ENCODE measurements around the gene CCDC148.

Gene CCDC148

GRCh38 chr2:158339513-158339912, 117.0 kb downstream of the CCDC148 start:
- no peak for TF ChIP-seq FOXP2 (optimal IDR thresholded peaks at IDR 0.05; ENCODE audit: borderline replicate concordance, extremely low read depth, extremely low read length, insufficient read depth)
- TF ChIP-seq REST (IDR thresholded peaks at IDR 0.05; ENCODE audit: insufficient read depth in 1 of 2, low read depth in 2 of 2, low read length in 2 of 2): no peak
- no peak for TF ChIP-seq POLR2AphosphoS5 (IDR thresholded peaks at IDR 0.05; ENCODE audit: low read depth, low read length)
- no peak for TF ChIP-seq TAF1 (IDR thresholded peaks at IDR 0.05; ENCODE audit: borderline replicate concordance, insufficient read depth, low read length)
- no peak for TF ChIP-seq SIN3A (IDR thresholded peaks at IDR 0.05; ENCODE audit: borderline replicate concordance, insufficient read depth, low read length)

GRCh38 chr2:158337018-158337417, 119.5 kb downstream of the CCDC148 start:
- TF ChIP-seq POLR2AphosphoS5 (IDR thresholded peaks at IDR 0.05; ENCODE audit: low read depth, low read length) (no peak), FOXP2 (optimal IDR thresholded peaks at IDR 0.05; ENCODE audit: borderline replicate concordance, extremely low read depth, extremely low read length, insufficient read depth) (no peak), TAF1 (IDR thresholded peaks at IDR 0.05; ENCODE audit: borderline replicate concordance, insufficient read depth, low read length) (no peak), SIN3A (IDR thresholded peaks at IDR 0.05; ENCODE audit: borderline replicate concordance, insufficient read depth, low read length) (no peak), REST (IDR thresholded peaks at IDR 0.05; ENCODE audit: insufficient read depth in 1 of 2, low read depth in 2 of 2, low read length in 2 of 2) (no peak)

- TF ChIP-seq TAF1 (IDR thresholded peaks at IDR 0.05; ENCODE audit: borderline replicate concordance, insufficient read depth, low read length) (no peak), POLR2AphosphoS5 (IDR thresholded peaks at IDR 0.05; ENCODE audit: low read depth, low read length) (no peak)
These were observed 130.7 kb downstream of the CCDC148 start for GRCh38 chr2:158325782-158326340.

GRCh38 chr2:158325031-158325781, 131.3 kb downstream of the CCDC148 start:
- no peak for TF ChIP-seq FOXP2 (optimal IDR thresholded peaks at IDR 0.05; ENCODE audit: borderline replicate concordance, extremely low read depth, extremely low read length, insufficient read depth)
- TF ChIP-seq TAF1 (IDR thresholded peaks at IDR 0.05; ENCODE audit: borderline replicate concordance, insufficient read depth, low read length): no peak
- no peak for TF ChIP-seq REST (IDR thresholded peaks at IDR 0.05; ENCODE audit: insufficient read depth in 1 of 2, low read depth in 2 of 2, low read length in 2 of 2)
- no peak for TF ChIP-seq SIN3A (IDR thresholded peaks at IDR 0.05; ENCODE audit: borderline replicate concordance, insufficient read depth, low read length)
- no peak for TF ChIP-seq POLR2AphosphoS5 (IDR thresholded peaks at IDR 0.05; ENCODE audit: low read depth, low read length)

GRCh38 chr2:158323381-158323780, 133.2 kb downstream of the CCDC148 start:
- TF ChIP-seq FOXP2 (optimal IDR thresholded peaks at IDR 0.05; ENCODE audit: borderline replicate concordance, extremely low read depth, extremely low read length, insufficient read depth) (no peak), SIN3A (IDR thresholded peaks at IDR 0.05; ENCODE audit: borderline replicate concordance, insufficient read depth, low read length) (no peak), POLR2AphosphoS5 (IDR thresholded peaks at IDR 0.05; ENCODE audit: low read depth, low read length) (no peak), TAF1 (IDR thresholded peaks at IDR 0.05; ENCODE audit: borderline replicate concordance, insufficient read depth, low read length) (no peak), REST (IDR thresholded peaks at IDR 0.05; ENCODE audit: insufficient read depth in 1 of 2, low read depth in 2 of 2, low read length in 2 of 2) (no peak)
